Peyer's patch (tissue), 4 donors: Measurements from ENCODE around the gene SLC39A11.

Experiments
- CTCF ChIP-seq, 6 experiments: fragments of 450-650 bp in 4 of 6; fragments of 200-600 bp in 2 of 6; sonication (generic) in 1 of 6; IDR thresholded peaks; one replicate each; pipeline ENCODE4 v1.5.1; 2017 to 2019; ENCODE audit warnings: antibody characterized with exemption in 6 of 6, mild to moderate bottlenecking in 3 of 6, moderate library complexity in 1 of 6
- POLR2A ChIP-seq, 2 donors: fragments of 450-650 bp; IDR thresholded peaks; one replicate each; pipeline ENCODE4 v1.5.1; 2017; ENCODE audit warnings: antibody characterized with exemption in 2 of 2, mild to moderate bottlenecking in 2 of 2, moderate library complexity in 2 of 2

- TF ChIP-seq CTCF (IDR thresholded peaks at IDR 0.05) (no peak), POLR2A (IDR thresholded peaks at IDR 0.05) (no peak)
Measured at GRCh38 chr17:72987166-72987565, 105.3 kb downstream of the SLC39A11 start.
